Measurements from ENCODE around the gene PTPN9. TPM values are rescaled to one million over a fixed set of nuclear protein-coding genes. Genes with fewer than 3 reads are reported as not detected.

The PTPN9 gene
- total and polyA plus RNA-seq, 8 donors = 7.7 to 22.9 (median 14.5) TPM

GRCh38 chr15:75437721-75438120, 141.4 kb downstream of the PTPN9 start:
- WGBS, 5 donors = 88 to 96% (median 94%) methylated on average over 4 of the region's 4 CpGs
- TF ChIP-seq EP300 (IDR thresholded peaks at IDR 0.05) (no peak), POLR2AphosphoS5 (IDR thresholded peaks at IDR 0.05) (no peak), POLR2A (IDR thresholded peaks at IDR 0.05) (no peak), CTCF (IDR thresholded peaks at IDR 0.05) (no peak)
- Histone ChIP-seq H3K4me1 (peaks cover 0 to 29% (median 13%) of the 10 kb centered on the region in 4 donors), H3K36me3 (peaks cover 11 to 40% (median 28%) of the 10 kb centered on the region in 4 donors), H3K27ac (no peak overlapping the region), H3K9me3 (no peaks in the 10 kb centered on the region), H3K4me3 (no peak overlapping the region), H3K27me3 (no peaks in the 10 kb centered on the region)
- no peak for DNase-seq
- intact Hi-C loops (cut with DNase I; ENCODE audit: low total_unique reads) = no loop called here

GRCh38 chr15:75436881-75437280, 142.2 kb downstream of the PTPN9 start:
- 83 to 88% (median 86%) methylated on average over 5 of the region's 5 CpGs for WGBS, 5 donors
- Histone ChIP-seq H3K36me3 (peaks cover 11 to 35% (median 24%) of the 10 kb centered on the region in 4 donors), H3K4me3 (no peak overlapping the region), H3K4me1 (peaks cover 0 to 36% (median 16%) of the 10 kb centered on the region in 4 donors), H3K9me3 (no peaks in the 10 kb centered on the region), H3K27me3 (no peaks in the 10 kb centered on the region), H3K27ac (no peak overlapping the region)
- no peak for TF ChIP-seq EP300 (IDR thresholded peaks at IDR 0.05)
- no peak for TF ChIP-seq POLR2A (IDR thresholded peaks at IDR 0.05)
- no peak for TF ChIP-seq CTCF (IDR thresholded peaks at IDR 0.05)
- no peak for TF ChIP-seq POLR2AphosphoS5 (IDR thresholded peaks at IDR 0.05)
- no peak for DNase-seq
- intact Hi-C loops (cut with DNase I; ENCODE audit: low total_unique reads) = no loop called here

GRCh38 chr15:75431682-75432081, 147.4 kb downstream of the PTPN9 start:
- no peak overlapping the region for H3K4me3 ChIP-seq
- peaks cover 0 to 34% (median 15%) of the 10 kb centered on the region in 4 donors for H3K4me1 ChIP-seq
- H3K36me3 ChIP-seq = peaks cover 21 to 60% (median 53%) of the 10 kb centered on the region in 4 donors
- H3K9me3 ChIP-seq = no peaks in the 10 kb centered on the region
- intact Hi-C loops (cut with DNase I; ENCODE audit: low total_unique reads) = no loop called here
- H3K27me3 ChIP-seq = no peaks in the 10 kb centered on the region
- whole genome bisulfite sequencing, 5 donors = 13 to 32% (median 29%) methylated on average over 1 of the region's 1 CpG
- DNase-seq = no peak
- no peak for TF ChIP-seq EP300 (IDR thresholded peaks at IDR 0.05)
- TF ChIP-seq CTCF (IDR thresholded peaks at IDR 0.05) = no peak
- TF ChIP-seq POLR2A (IDR thresholded peaks at IDR 0.05) = no peak
- TF ChIP-seq POLR2AphosphoS5 (IDR thresholded peaks at IDR 0.05) = no peak
- no peak overlapping the region for H3K27ac ChIP-seq

- intact Hi-C loops (cut with DNase I; ENCODE audit: low total_unique reads) = no loop called here
- Histone ChIP-seq H3K4me1 (peaks cover 0 to 35% (median 17%) of the 10 kb centered on the region in 4 donors), H3K36me3 (peaks cover 25 to 64% (median 57%) of the 10 kb centered on the region in 4 donors), H3K27me3 (no peaks in the 10 kb centered on the region), H3K27ac (no peak overlapping the region), H3K4me3 (no peak overlapping the region), H3K9me3 (no peaks in the 10 kb centered on the region)
- TF ChIP-seq CTCF (IDR thresholded peaks at IDR 0.05) (no peak), POLR2AphosphoS5 (IDR thresholded peaks at IDR 0.05) (no peak)
- no peak for DNase-seq
- WGBS, 5 donors = 79 to 82% (median 82%) methylated on average over 2 of the region's 2 CpGs
Observed at GRCh38 chr15:75431270-75431669, 147.8 kb downstream of the PTPN9 start.
